HT-29 (cell line): ENCODE data around the gene MEGF6. TPM values are rescaled to one million over a fixed set of nuclear protein-coding genes. Genes with fewer than 3 reads are reported as not detected.

Experiments used
- DNase-seq: peaks from one replicate; pipeline ENCODE4 v3.0.0-alpha.2; 2015; ENCODE audit warnings: low spot score
- total RNA-seq: library from RNA; depleted of rRNA; stranded (reverse); fragments of >200 nt; shearing (Covaris generic); gene quantifications from 2 replicates; pipeline ENCODE4 v1.2.3, GENCODE V29; 2014

The MEGF6 gene
- total RNA-seq, 1 experiment from 2014 or later = 12.7 TPM

DNA sequence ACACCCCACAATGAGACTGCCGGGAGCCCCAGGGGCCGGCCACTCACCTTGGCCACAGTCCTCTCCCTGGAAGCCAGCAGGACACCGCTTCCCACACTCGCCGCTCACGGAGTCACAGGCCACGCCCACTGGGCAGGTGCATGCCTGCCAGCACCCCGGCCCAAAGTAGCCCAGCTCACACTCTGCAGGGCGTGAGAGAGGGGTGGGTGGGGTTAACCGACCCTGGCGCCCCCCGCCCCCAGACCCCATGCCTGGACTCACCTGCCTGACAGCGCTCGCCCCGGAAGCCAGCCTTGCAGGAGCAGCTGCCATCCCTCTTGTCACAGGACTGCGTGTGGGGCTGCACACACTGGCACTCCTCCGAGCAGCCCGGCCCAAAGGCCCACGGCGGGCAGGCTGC is 106.1 kb downstream of the MEGF6 start:
- no peak for DNase-seq

- DNase-seq = no peak
These were observed 106.5 kb downstream of the MEGF6 start for GRCh38 chr1:3504822-3505153.

- peak; percentile 19 for DNase-seq
These were observed 107.0 kb downstream of the MEGF6 start for GRCh38 chr1:3504151-3504821.

GRCh38 chr1:3503525-3503886 is 107.8 kb downstream of the MEGF6 start:
- DNase-seq = no peak

DNA sequence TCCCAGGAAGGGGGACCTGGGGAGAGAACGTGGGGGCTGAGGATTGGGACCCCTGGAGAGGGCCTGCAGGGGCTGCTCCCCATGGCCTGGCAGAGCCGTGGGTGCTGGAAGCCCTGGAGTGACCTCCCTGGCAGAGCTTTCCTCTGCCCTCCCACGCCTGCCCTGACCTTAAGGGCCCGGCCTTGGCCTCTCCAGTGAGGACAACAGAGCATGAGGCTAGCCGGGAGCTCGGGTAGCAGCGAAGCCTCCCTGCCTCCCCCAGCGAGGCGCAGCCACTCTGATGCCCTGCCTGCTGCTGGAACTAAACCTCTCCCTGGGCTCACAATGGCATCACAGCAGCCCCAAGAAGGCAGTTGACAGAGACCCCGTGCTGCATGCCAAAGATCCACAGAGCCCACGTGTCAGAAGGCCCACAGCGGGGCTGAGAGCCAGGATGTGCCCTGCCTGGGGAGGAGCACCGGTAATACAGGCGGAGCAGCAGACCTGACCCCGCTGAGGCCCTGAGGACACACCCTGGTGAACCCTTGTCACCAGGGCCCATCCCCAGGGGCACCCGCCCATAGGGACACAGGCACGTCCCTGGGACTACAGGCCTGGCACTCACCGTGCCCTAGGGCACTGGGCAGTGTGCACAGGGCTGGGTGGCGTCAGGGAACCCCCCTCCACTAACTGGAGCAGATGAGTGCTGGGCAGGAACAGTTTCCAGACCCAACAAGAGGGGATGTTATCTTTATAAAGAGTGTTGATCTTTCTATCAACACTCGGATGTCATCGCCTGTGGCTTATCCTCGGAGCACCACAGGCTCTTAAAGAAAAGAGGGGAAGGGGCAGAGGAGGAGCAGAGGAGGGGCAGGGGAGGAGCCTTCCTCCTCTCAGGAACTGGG is 108.4 kb downstream of the MEGF6 start:
- DNase-seq = no peak

- peak; percentile 49 for DNase-seq
These were observed 109.3 kb downstream of the MEGF6 start for GRCh38 chr1:3501856-3502640.

DNA sequence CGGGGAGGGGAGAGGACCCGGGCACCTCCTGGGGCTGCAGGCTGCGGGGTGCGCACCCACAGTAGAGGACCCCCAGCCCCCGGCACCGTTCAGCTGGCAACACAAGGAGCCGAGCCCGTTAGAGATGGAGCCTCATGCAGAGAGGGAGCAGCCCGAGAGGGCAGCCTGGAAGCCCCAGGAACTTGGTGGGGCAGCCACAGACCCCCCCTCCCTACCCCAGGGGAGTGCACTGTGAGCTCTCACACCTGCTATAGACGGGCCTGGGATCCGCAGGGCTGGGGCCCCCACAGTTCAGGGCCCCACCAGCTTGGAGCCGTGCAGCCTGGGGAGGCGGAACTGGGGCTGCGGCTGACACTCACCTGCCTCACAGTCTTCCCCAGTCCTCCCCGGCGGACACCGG is 109.9 kb downstream of the MEGF6 start:
- DNase-seq = no peak

- no peak for DNase-seq
These were observed 111.0 kb downstream of the MEGF6 start for GRCh38 chr1:3500265-3500835.

- no peak for DNase-seq
These were observed 111.7 kb downstream of the MEGF6 start for GRCh38 chr1:3499611-3500010.

GRCh38 chr1:3498986-3499385 is 112.3 kb downstream of the MEGF6 start:
- DNase-seq = no peak

DNA sequence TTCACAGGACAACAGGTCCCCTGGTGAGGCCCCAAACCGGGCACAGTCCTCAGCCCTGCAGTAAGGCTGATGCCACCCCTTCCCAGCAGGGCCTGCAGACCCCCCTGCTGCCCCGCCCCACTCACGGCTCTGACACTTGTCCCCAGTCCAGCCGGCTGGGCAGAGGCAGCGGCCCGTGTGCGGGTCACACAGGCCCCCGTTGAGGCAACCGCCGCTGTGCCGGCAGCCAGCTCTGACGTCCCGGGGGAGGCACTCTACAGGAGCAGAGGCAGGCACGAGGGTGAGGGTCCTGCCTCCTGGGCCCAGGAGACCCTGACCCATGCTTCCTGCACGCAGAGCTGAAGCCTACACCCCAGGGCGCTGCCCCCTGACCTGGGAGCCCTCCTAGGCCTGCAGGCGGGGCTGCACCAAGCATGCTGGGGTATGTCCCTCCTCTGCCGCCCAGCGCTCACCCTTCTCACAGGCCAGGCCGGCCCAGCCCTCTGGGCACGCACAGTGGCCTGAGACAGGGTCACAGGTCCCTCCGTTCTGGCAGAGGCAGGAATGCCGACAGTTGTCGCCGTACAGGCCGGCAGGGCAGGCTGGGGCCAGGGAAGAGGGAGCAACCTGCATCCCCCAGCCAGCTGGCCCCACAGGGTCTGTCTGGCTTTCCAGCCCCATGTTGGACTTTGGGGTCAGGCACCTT is 112.9 kb downstream of the MEGF6 start:
- no peak for DNase-seq

- no peak for DNase-seq
These were observed 113.8 kb downstream of the MEGF6 start for GRCh38 chr1:3497521-3497920.

GRCh38 chr1:3496916-3497315 is 114.4 kb downstream of the MEGF6 start:
- DNase-seq = no peak

DNA sequence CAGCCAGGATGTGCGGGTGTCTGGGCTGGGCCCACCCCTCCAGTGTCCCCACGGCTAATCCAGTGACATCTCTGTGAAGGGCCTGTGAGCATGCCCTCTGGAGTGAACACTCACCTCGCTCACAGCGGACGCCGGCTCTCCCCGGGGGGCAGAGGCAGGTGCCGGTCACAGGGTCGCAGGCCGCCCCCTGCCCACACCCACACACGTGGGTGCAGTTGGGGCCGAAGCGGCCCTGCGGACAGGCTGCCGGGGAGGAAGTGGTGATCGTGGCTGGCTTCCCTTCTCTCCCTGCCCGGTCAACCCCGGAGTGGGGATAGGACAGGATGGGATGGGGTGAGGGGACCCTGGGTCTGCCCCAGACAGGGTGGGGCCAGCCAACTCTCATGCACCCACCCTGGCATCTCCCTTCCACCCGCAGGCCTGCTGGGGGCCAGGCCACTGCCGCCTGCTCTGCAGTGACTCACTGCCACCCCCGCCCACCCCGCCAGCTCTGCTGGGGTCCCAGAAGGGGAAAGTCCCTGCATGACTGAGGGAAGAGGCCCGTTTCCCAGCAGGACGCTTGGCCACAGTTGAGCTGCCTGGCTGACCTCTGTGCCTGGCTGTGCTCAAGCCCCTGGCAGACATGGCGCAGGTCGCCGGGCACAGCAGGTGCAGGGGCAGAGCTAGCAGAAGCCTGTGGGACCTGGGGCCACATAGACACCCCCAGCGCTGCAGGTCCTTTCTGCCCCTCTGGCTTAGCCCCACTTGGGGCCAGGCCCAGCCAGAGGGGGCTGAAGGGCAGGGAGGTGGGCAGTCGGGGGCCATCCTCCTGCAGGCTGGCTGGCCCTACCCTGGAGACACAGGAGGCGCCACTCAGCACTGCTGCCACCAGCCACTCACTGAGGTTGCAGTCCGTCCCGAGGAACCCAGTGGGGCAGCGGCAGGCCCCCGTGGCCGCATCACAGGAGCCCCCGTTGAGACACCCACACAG is 115.2 kb downstream of the MEGF6 start:
- no peak for DNase-seq

- peak; percentile 30 for DNase-seq
These were observed 116.7 kb downstream of the MEGF6 start for GRCh38 chr1:3494321-3495308.

GRCh38 chr1:3492545-3493246 is 118.6 kb downstream of the MEGF6 start:
- no peak for DNase-seq

DNA sequence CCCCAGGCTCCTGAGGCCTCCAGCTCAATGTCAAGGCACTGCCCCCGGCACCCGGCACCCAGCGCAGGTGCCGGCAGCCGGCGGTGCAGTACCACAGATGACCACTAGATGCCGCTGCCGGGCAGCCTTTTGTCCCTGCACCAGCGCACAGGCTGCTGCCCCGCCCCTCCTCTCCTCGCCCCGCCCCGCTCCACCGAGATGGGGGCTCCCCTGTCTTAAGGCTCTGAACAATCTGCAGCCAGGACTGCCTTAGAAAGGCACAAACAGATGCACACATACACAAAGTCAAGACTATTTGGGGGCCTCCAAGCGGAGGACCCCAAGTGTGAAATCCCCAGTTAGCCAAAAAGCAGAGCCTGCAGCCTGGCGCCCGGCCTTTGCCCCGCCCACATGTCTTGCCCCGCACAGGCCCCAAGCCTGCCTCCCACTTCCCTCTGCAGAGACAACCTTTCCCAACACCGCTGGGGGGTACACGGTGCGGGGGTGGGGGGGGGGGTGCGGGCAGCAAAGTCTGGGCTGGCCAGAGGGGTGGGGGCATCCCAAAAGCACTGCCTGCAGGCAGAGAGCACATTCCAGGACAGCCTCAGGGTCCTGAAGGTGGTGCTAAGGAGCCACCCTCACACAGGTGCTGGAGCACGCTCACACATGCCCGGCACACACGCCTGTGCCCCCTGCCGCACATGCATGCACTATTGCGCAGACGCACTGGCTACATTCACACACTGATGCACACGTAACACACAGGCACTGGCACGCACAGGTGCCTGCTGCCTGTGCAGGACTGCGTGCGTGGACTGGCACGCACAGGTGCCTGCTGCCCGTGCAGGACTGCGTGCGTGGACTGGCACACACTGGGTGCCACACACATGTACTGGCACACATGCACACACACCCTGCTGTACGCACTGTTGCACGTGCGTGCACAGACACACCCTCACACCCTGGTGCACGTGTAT is 119.7 kb downstream of the MEGF6 start:
- DNase-seq = peak; percentile 86
